Small intestine (tissue), 7 donors: Measurements from ENCODE around the gene HECTD4. TPM values are rescaled to one million over a fixed set of nuclear protein-coding genes. Genes with fewer than 3 reads are reported as not detected.

Experiments used
- DNase-seq, 2 donors: peaks; one replicate each; pipeline versions ENCODE4 v3.0.0 to v3.0.0-alpha.2; 2013
- FAIRE-seq: peaks from 2 replicates; lab custom pipeline; 2012; peaks lifted over from hg19 to GRCh38; lab: Jason Lieb, UNC
- H3K27ac ChIP-seq, 3 donors: one replicate each; pipeline ENCODE4 v1.5.1; 2013; ENCODE audit warnings: low read length in 2 of 3, mild to moderate bottlenecking in 2 of 3, control low read depth in 1 of 3, inconsistent platforms in 1 of 3, low read depth in 1 of 3, moderate library complexity in 1 of 3
- H3K27me3 ChIP-seq, 3 donors: one replicate each; pipeline ENCODE4 v1.6.1; 2013; ENCODE audit warnings: low read length in 3 of 3, inconsistent platforms in 1 of 3; ENCODE audit not compliant: control insufficient read depth in 3 of 3, insufficient read depth in 3 of 3
- H3K36me3 ChIP-seq, 3 donors: one replicate each; pipeline ENCODE4 v1.6.1; 2013; ENCODE audit warnings: low read length in 3 of 3, inconsistent platforms in 1 of 3, low read depth in 1 of 3, mild to moderate bottlenecking in 1 of 3, moderate library complexity in 1 of 3; ENCODE audit not compliant: control insufficient read depth in 3 of 3, insufficient read depth in 2 of 3
- H3K4me1 ChIP-seq, 3 donors: one replicate each; pipeline ENCODE4 v1.6.1; 2013; ENCODE audit warnings: low read length in 2 of 3, inconsistent platforms in 1 of 3, low read depth in 1 of 3, mild to moderate bottlenecking in 1 of 3, moderate library complexity in 1 of 3; ENCODE audit not compliant: control insufficient read depth in 3 of 3, insufficient read depth in 2 of 3
- H3K4me3 ChIP-seq, 3 donors: one replicate each; pipeline ENCODE4 v1.5.1; 2013; ENCODE audit warnings: low read length in 3 of 3, control low read depth in 1 of 3, inconsistent platforms in 1 of 3, low read depth in 1 of 3, mild to moderate bottlenecking in 1 of 3, moderate library complexity in 1 of 3
- H3K9me3 ChIP-seq, 2 donors: one replicate each; pipeline ENCODE4 v1.6.1; 2013; ENCODE audit warnings: low read depth in 1 of 2, low read length in 1 of 2; ENCODE audit not compliant: control insufficient read depth in 2 of 2, insufficient read depth in 1 of 2
- WGBS, 3 donors: extraction: QIAGEN DNeasy Blood & Tissue Kit; methylation state at CpG; one replicate each; pipeline ENCODE4 v1.1.7; 2013; 5-methylcytosine and 5-hydroxymethylcytosine counted together
- polyA plus RNA-seq, 4 donors: library from polyadenylated mRNA; stranded (reverse) in 3 of 4; unstranded in 1 of 4; fragments of 200-250 nt in 3 of 4; fragments of 120-200 nt in 1 of 4; gene quantifications; one replicate each; pipeline versions ENCODE4 v1.2.1 to v1.2.3, GENCODE V29; 2013
- donor health status: healthy with polysubstance abuse.
- donor health status: control.
- donor health status: control.
- donor health status: Bipolar disorder and iron deficiency.
- donor health status: healthy.

Gene HECTD4
- polyA plus RNA-seq, 4 donors: 6.1 to 33.4 (median 11.4) TPM

DNA sequence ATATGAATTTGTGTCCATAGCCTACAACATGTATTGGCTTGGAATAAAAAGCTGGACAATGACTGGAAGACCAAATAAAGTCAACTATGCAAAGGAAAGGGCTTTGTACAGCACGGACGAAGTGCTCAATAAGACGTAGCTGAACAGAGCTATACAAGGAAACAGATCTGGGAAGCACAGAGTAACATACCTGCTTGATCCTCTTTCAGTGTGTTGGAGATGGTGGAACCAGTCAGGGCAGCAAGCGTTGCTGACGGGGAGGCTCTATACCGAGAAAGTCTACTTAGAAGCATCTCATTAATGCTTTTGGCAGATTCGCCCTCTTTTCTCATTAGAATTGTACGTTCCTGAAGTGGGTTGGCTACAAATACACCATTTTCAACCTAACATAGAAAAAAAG, 99.3 kb downstream of the HECTD4 start:
- no peaks in the 10 kb centered on the region for H3K4me1 ChIP-seq
- FAIRE-seq: no peak
- no peak overlapping the region for H3K27ac ChIP-seq
- no peak overlapping the region for H3K4me3 ChIP-seq
- H3K36me3 ChIP-seq: peaks cover 0 to 4% (median 0%) of the 10 kb centered on the region in 3 donors
- no peaks in the 10 kb centered on the region for H3K9me3 ChIP-seq
- WGBS, 3 donors: 91 to 97% (median 97%) methylated on average over 8 of the region's 8 CpGs
- no peaks in the 10 kb centered on the region for H3K27me3 ChIP-seq
- no peak for DNase-seq

- Histone ChIP-seq H3K27ac (no peak overlapping the region), H3K9me3 (no peaks in the 10 kb centered on the region), H3K36me3 (peaks cover 0 to 10% (median 4%) of the 10 kb centered on the region in 3 donors), H3K4me3 (no peak overlapping the region), H3K27me3 (no peaks in the 10 kb centered on the region), H3K4me1 (no peaks in the 10 kb centered on the region)
- 88 to 100% (median 92%) methylated on average over 3 of the region's 3 CpGs for WGBS, 3 donors
- no peak for FAIRE-seq
- DNase-seq: no peak
Observed at GRCh38 chr12:112275836-112276235, 106.4 kb downstream of the HECTD4 start.

- Histone ChIP-seq H3K27ac (no peak overlapping the region), H3K4me1 (no peaks in the 10 kb centered on the region), H3K4me3 (no peak overlapping the region), H3K27me3 (no peaks in the 10 kb centered on the region), H3K9me3 (no peaks in the 10 kb centered on the region), H3K36me3 (peaks cover 0 to 12% (median 4%) of the 10 kb centered on the region in 3 donors)
- FAIRE-seq (no peak), DNase-seq (peak; percentile 20 to 77)
- WGBS, 3 donors: 17 to 68% (median 37%) methylated on average over 2 of the region's 2 CpGs
Observed at GRCh38 chr12:112275207-112275606, 107.0 kb downstream of the HECTD4 start.

DNA sequence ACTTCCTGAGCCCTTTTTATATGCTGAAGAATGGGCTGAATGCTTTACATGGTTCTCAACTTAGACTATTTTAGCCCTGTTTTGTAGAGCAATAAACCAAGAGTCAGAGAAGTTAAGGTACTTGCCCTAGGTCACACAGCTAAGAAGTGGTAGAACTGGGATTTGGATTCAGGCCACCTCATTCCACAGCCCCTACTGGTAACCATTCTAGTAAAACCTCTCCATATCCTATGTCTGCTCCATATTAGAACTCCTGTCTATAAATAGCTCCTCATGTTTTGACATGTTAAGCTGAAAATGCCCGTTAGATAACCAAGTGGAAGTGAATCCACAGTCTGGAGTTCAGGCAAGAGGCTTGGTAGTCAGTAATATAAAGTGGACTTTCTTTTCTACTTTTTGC, 111.6 kb downstream of the HECTD4 start:
- 65 to 86% (median 82%) methylated on average over 1 of the region's 1 CpG for WGBS, 3 donors
- Histone ChIP-seq H3K9me3 (no peaks in the 10 kb centered on the region), H3K4me1 (no peaks in the 10 kb centered on the region), H3K27ac (no peak overlapping the region), H3K27me3 (no peaks in the 10 kb centered on the region), H3K36me3 (peaks cover 2 to 22% (median 10%) of the 10 kb centered on the region in 3 donors), H3K4me3 (no peak overlapping the region)
- no peak for DNase-seq
- FAIRE-seq: no peak

DNA sequence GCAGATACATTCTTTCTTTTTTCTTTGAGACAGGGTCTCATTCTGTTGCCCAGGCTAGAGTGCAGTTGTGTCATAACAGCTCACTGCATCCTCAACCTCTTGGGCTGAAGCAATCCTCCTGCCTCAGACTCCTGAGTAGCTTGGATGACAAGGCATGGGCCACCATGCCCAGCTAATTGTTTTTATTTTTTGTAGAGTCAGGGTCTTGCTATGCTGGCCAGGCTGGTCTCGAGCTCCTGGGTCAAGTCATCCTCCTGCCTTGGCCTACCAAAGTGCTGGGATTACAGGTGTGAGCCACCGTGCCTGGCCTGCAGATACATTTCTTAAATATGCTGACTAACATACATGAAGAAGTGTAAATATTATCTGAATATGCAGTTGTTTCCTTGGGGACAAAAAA, 115.8 kb downstream of the HECTD4 start:
- Histone ChIP-seq H3K36me3 (peaks cover 2 to 16% (median 11%) of the 10 kb centered on the region in 3 donors), H3K27me3 (no peaks in the 10 kb centered on the region)
- FAIRE-seq: no peak

DNA sequence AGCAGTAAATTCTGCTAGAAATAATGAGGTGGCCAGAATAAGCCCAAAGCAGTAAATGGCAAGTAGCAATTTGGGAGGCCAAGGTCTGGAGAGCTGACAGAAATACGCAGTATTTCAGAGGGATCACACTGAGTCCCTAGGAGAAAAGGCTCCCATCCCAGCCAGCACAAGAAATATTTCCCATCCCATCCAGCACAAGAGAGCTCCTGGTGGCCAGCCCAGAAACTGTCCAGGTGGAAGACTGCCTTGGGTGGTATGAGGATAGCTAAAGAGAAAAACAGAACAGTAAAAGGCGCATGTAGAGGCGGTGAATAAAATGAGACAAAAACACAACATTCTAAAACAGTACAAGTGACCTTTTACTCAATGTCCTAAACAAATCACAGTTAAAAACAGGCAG, 120.7 kb downstream of the HECTD4 start:
- Histone ChIP-seq H3K27me3 (no peaks in the 10 kb centered on the region), H3K36me3 (peaks cover 2 to 16% (median 13%) of the 10 kb centered on the region in 3 donors), H3K27ac (no peak overlapping the region), H3K4me1 (no peaks in the 10 kb centered on the region), H3K4me3 (no peak overlapping the region), H3K9me3 (no peaks in the 10 kb centered on the region)
- WGBS, 3 donors: 96 to 99% (median 98%) methylated on average over 3 of the region's 3 CpGs
- DNase-seq (no peak), FAIRE-seq (no peak)

More for the DNA sequence above, 115.8 kb downstream of the HECTD4 start:
- no peak for DNase-seq
- no peak overlapping the region for H3K27ac ChIP-seq
- H3K4me3 ChIP-seq: no peak overlapping the region
- H3K9me3 ChIP-seq: no peaks in the 10 kb centered on the region
- no peaks in the 10 kb centered on the region for H3K4me1 ChIP-seq
- WGBS, 3 donors: 94 to 100% (median 100%) methylated on average over 2 of the region's 2 CpGs

- FAIRE-seq: no peak
- no peaks in the 10 kb centered on the region for H3K27me3 ChIP-seq
- 90 to 96% (median 95%) methylated on average over 1 of the region's 1 CpG for WGBS, 3 donors
- no peak overlapping the region for H3K4me3 ChIP-seq
- no peak for DNase-seq
- no peaks in the 10 kb centered on the region for H3K4me1 ChIP-seq
- H3K36me3 ChIP-seq: peaks cover 2 to 19% (median 16%) of the 10 kb centered on the region in 3 donors
- no peak overlapping the region for H3K27ac ChIP-seq
- H3K9me3 ChIP-seq: no peaks in the 10 kb centered on the region
Observed at GRCh38 chr12:112258926-112259325, 123.3 kb downstream of the HECTD4 start.

DNA sequence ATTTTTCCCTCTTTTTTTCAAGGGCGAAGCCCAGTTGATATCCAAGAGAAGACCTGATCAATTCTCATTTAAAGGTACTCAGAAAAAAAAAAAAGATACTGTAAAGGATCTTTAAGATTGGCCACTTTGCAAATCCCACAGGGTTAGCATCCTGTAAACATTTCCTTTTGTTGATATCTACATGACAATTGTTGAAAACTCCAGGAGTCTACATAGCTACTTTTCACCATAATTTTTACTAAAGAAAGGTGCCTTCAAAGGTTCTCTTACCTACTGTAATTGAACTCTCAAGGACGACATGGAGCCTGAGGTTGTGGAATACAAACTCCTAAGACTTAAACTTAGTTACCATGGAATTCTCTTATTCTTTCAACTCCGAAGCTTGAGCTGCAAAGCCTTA, 125.5 kb downstream of the HECTD4 start:
- Histone ChIP-seq H3K9me3 (no peaks in the 10 kb centered on the region), H3K27me3 (no peaks in the 10 kb centered on the region), H3K4me3 (no peak overlapping the region), H3K27ac (no peak overlapping the region), H3K4me1 (no peaks in the 10 kb centered on the region), H3K36me3 (peaks cover 2 to 26% (median 23%) of the 10 kb centered on the region in 3 donors)
- DNase-seq (no peak), FAIRE-seq (no peak)
- 75 to 96% (median 93%) methylated on average over 3 of the region's 3 CpGs for WGBS, 3 donors

DNA sequence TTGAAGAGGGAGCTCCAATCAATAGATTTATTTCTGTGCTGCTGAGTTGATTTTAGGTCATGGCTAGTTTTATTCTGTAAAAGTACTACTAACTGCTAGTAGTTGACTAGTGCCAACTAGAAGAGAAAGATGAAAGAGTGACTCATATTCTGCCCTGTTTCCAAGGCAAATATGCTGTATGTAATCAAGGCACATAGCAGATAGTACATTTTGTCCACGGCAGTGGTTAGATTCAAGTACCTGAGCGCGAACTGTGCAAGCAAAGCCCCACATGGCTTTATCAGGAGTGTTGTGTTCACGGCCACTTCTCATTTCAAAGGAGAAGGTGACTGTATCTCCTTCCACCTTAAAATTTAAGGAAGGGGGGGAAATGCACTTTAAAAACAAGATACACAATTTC, 130.0 kb downstream of the HECTD4 start:
- Histone ChIP-seq H3K36me3 (peaks cover 2 to 25% (median 22%) of the 10 kb centered on the region in 3 donors), H3K27me3 (no peaks in the 10 kb centered on the region), H3K9me3 (no peaks in the 10 kb centered on the region), H3K4me3 (no peak overlapping the region), H3K27ac (no peak overlapping the region), H3K4me1 (no peaks in the 10 kb centered on the region)
- FAIRE-seq (no peak), DNase-seq (no peak)
- WGBS, 3 donors: 87 to 93% (median 91%) methylated on average over 4 of the region's 4 CpGs
